IMR-90 (cell line): ENCODE data around the gene PRPS1. TPM values are rescaled to one million over a fixed set of nuclear protein-coding genes. Genes with fewer than 3 reads are reported as not detected.

Experiments
- ATAC-seq: fragments of 200-7000 bp; cut with Tn5 transposase; 2 replicates; pipeline ENCODE4 v1.9.1; 2020; ENCODE audit warnings: low read depth, mild to moderate bottlenecking, moderate library complexity
- BruUV-seq: library from RNA; stranded (reverse); fragments of 400-500 nt; replicated peaks from 2 replicates; lab custom pipeline; 2021; lab: Mats Ljungman, UMichigan
- CTCF ChIA-PET: fragments of 300-600 bp; formaldehyde crosslinking; extraction: SDS; loops from one replicate; lab custom pipeline; 2021; ENCODE audit warnings: antibody characterized with exemption; lab: Yijun Ruan, JAX
- POLR2A ChIA-PET: fragments of 300-600 bp; sonication (Branson Sonifier 250); formaldehyde crosslinking; loops from one replicate; lab custom pipeline; 2022; ENCODE audit warnings: antibody characterized with exemption; ENCODE audit not compliant: unreplicated experiment; lab: Charles Lee
- DNase-seq: peaks from one replicate; pipeline ENCODE4 v3.0.0; 2013
- H2AFZ ChIP-seq: replicated peaks from 2 replicates; pipeline ENCODE3; 2013; ENCODE audit warnings: low read length, mild to moderate bottlenecking; ENCODE audit not compliant: poor library complexity
- H2AK5ac ChIP-seq: 2 replicates; pipeline ENCODE4 v1.6.1; 2013; ENCODE audit warnings: low read depth, low read length, inconsistent platforms
- H2AK9ac ChIP-seq: replicated peaks from 2 replicates; pipeline ENCODE3; 2013; ENCODE audit warnings: mild to moderate bottlenecking, low read depth, low read length, moderate library complexity; ENCODE audit not compliant: poor library complexity
- H2BK120ac ChIP-seq: 2 replicates; pipeline ENCODE4 v1.6.1; 2013; ENCODE audit warnings: low read depth, low read length, inconsistent platforms
- H2BK15ac ChIP-seq: 3 replicates; pipeline ENCODE4 v1.6.1; 2013; ENCODE audit warnings: low read depth, low read length, inconsistent platforms
- H2BK20ac ChIP-seq: 2 replicates; pipeline ENCODE4 v1.6.1; 2013; ENCODE audit warnings: low read depth, mild to moderate bottlenecking, inconsistent platforms, low read length, moderate library complexity
- H2BK5ac ChIP-seq: 2 replicates; pipeline ENCODE4 v1.6.1; 2013; ENCODE audit warnings: mild to moderate bottlenecking, low read depth, low read length, inconsistent platforms; ENCODE audit not compliant: poor library complexity, severe bottlenecking
- H3K14ac ChIP-seq: replicated peaks from 2 replicates; pipeline ENCODE4 v1.6.1; 2013; ENCODE audit warnings: low read depth, low read length, inconsistent platforms
- H3K18ac ChIP-seq: 2 replicates; pipeline ENCODE4 v1.6.1; 2013; ENCODE audit warnings: low read depth, low read length, control low read depth
- H3K23ac ChIP-seq: 2 replicates; pipeline ENCODE4 v1.6.1; 2013; ENCODE audit warnings: low read depth, low read length, inconsistent platforms
- H3K27ac ChIP-seq: 2 replicates; pipeline ENCODE4 v1.5.1; 2013; ENCODE audit warnings: mild to moderate bottlenecking, control low read depth, low read length; ENCODE audit not compliant: insufficient read depth
- H3K27me3 ChIP-seq: 2 replicates; pipeline ENCODE4 v1.6.1; 2013; ENCODE audit warnings: low read length; ENCODE audit not compliant: control insufficient read depth, insufficient read depth
- H3K36me3 ChIP-seq: 2 replicates; pipeline ENCODE4 v1.6.1; 2013; ENCODE audit warnings: low read length, mixed read lengths; ENCODE audit not compliant: control insufficient read depth, insufficient read depth
- H3K4ac ChIP-seq: 2 replicates; pipeline ENCODE4 v1.6.1; 2013; ENCODE audit warnings: low read depth, low read length, inconsistent platforms
- H3K4me1 ChIP-seq: 2 replicates; pipeline ENCODE4 v1.6.1; 2013; ENCODE audit warnings: low read length, mixed read lengths; ENCODE audit not compliant: control insufficient read depth, insufficient read depth
- H3K4me2 ChIP-seq: 2 replicates; pipeline ENCODE4 v1.6.1; 2013; ENCODE audit warnings: low read depth, mild to moderate bottlenecking, control low read depth, low read length, moderate library complexity
- H3K4me3 ChIP-seq: 2 replicates; pipeline ENCODE4 v1.5.1; 2013; ENCODE audit warnings: low read depth, mild to moderate bottlenecking, control low read depth, low read length, moderate library complexity; ENCODE audit not compliant: insufficient read depth
- H3K56ac ChIP-seq: 2 replicates; pipeline ENCODE4 v1.6.1; 2013; ENCODE audit warnings: low read length, inconsistent platforms; ENCODE audit not compliant: insufficient read depth; ENCODE audit errors: extremely low read depth
- H3K79me1 ChIP-seq, 2 experiments: 2 replicates each; pipeline ENCODE4 v1.6.1; 2013; ENCODE audit warnings: low read length in 2 of 2, inconsistent platforms in 1 of 2, low read depth in 1 of 2
- H3K9ac ChIP-seq: 2 replicates; pipeline ENCODE4 v1.6.1; 2013; ENCODE audit warnings: low read depth, low read length, control low read depth
- H3K9me1 ChIP-seq: 2 replicates; pipeline ENCODE4 v1.6.1; 2013; ENCODE audit warnings: low read length, inconsistent platforms; ENCODE audit not compliant: insufficient read depth
- H3K9me3 ChIP-seq: 2 replicates; pipeline ENCODE4 v1.6.1; 2013; ENCODE audit warnings: low read length; ENCODE audit not compliant: control insufficient read depth, insufficient read depth
- H4K20me1 ChIP-seq: 2 replicates; pipeline ENCODE4 v1.6.1; 2013; ENCODE audit warnings: low read length, inconsistent platforms; ENCODE audit not compliant: insufficient read depth
- H4K5ac ChIP-seq: 2 replicates; pipeline ENCODE4 v1.6.1; 2013; ENCODE audit warnings: mild to moderate bottlenecking, low read depth, low read length, control low read depth
- H4K8ac ChIP-seq, 2 experiments: 2 replicates each; pipeline ENCODE4 v1.6.1; 2013; ENCODE audit warnings: low read depth in 2 of 2, low read length in 2 of 2, control low read depth in 1 of 2, inconsistent platforms in 1 of 2
- H4K91ac ChIP-seq: 2 replicates; pipeline ENCODE4 v1.6.1; 2013; ENCODE audit warnings: low read depth, low read length, inconsistent platforms; ENCODE audit not compliant: insufficient read depth
- ELK1 ChIP-seq: fragments of 150-350 bp; IDR thresholded peaks from 2 replicates; pipeline ENCODE4 v1.6.1; 2016; ENCODE audit warnings: low read depth, mild to moderate bottlenecking, low read length, moderate library complexity, borderline replicate concordance
- MAFK ChIP-seq: IDR thresholded peaks from 2 replicates; pipeline ENCODE4 v1.6.1; 2012; ENCODE audit warnings: low read depth, low read length, improper control_type of control experiment
- RCOR1 ChIP-seq: IDR thresholded peaks from 2 replicates; pipeline ENCODE4 v1.6.1; 2012; ENCODE audit warnings: mild to moderate bottlenecking, low read length, improper control_type of control experiment; ENCODE audit not compliant: insufficient replicate concordance
- WGBS, 2 experiments: methylation state at CpG; one replicate each; pipeline versions ENCODE4 v1.1.5 to v1.1.7; 2013; ENCODE audit warnings: missing lambda C conversion rate in 2 of 2; ENCODE audit not compliant: insufficient read length in 1 of 2; ENCODE audit errors: extremely low coverage in 2 of 2; 5-methylcytosine and 5-hydroxymethylcytosine counted together
- dilution Hi-C: fragments of 300-500 bp; cut with HindIII; formaldehyde crosslinking; loops from one replicate; pipeline ENCODE4 v1.14.3; 2018; ENCODE audit warnings: low sequenced_read_pairs; ENCODE audit not compliant: unreplicated experiment
- in situ Hi-C: fragments of 300-500 bp; cut with MboI; formaldehyde crosslinking; loops from 3 replicates; pipeline ENCODE4 v1.14.3; 2019; ENCODE audit warnings: low sequenced_read_pairs, inconsistent platforms, mixed read lengths
- intact Hi-C: fragments of 100-400 bp; cut with micrococcal nuclease; formaldehyde crosslinking; loops from 2 replicates; pipeline ENCODE4 v1.10.0; 2022
- polyA plus RNA-seq, 3 experiments: library from polyadenylated mRNA; depleted of rRNA; stranded (reverse); fragments of >200 nt; gene quantifications; 2 replicates each; pipeline ENCODE4 v1.2.3, GENCODE V29; 2012; ENCODE audit warnings: low replicate concordance in 1 of 3
- total RNA-seq: library from RNA; depleted of rRNA; stranded (reverse); fragments of >200 nt; gene quantifications from 2 replicates; pipeline ENCODE4 v1.2.3, GENCODE V29; 2012

The PRPS1 gene
- total and polyA plus RNA-seq, 2 of the 4 experiments (the other 2 are of a cell fraction): 118 to 137 TPM

DNA sequence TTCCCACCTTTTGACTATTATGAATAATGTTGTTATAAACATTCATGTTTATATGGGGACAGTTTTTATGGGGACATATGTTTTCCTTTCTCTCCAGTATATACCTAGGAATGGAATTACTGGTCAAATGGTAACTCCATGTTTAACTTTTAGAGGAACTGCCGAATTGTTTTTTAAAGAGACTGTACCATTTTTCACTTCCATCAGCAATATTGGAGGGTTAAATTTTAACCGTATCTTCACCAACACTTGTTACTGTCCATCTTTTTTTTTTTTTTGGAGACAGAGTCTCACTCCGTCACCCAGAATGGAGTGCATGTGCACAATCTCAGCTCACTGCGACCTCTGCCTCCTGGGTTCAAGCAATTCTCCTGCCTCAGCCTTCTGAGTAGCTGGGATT, 46.4 kb upstream of the PRPS1 start:
- Histone ChIP-seq H3K27me3 (no peaks in the 10 kb centered on the region; the same call in 1 of the 2 replicates), H4K8ac (no peak overlapping the region), H3K4me2 (no peak overlapping the region), H3K27ac (no peak overlapping the region), H3K23ac (no peak overlapping the region), H3K18ac (no peak overlapping the region), H2BK5ac (no peak overlapping the region), H2AFZ (no peak overlapping the region), H2BK15ac (no peak overlapping the region), H4K91ac (no peak overlapping the region), H2AK9ac (no peak overlapping the region), H2BK20ac (no peak overlapping the region), H4K5ac (no peak overlapping the region), H3K9ac (no peak overlapping the region), H4K20me1 (peaks cover 3% of the 10 kb centered on the region; the same call in 1 of the 2 replicates), H3K4me3 (no peak overlapping the region), H3K4ac (no peak overlapping the region), H2BK120ac (no peak overlapping the region), H3K9me1 (peaks cover 3% of the 10 kb centered on the region; the same call in 1 of the 2 replicates), H2AK5ac (no peak overlapping the region), H3K56ac (no peak overlapping the region), H3K4me1 (peaks cover 8% of the 10 kb centered on the region), H3K9me3 (no peaks in the 10 kb centered on the region), H3K36me3 (no peaks in the 10 kb centered on the region), H3K14ac (no peak overlapping the region), H3K79me1 (no peaks in the 10 kb centered on the region)
- no CpG with 5 or more reads among the region's 4 CpGs for WGBS, 2 experiments
- POLR2A ChIA-PET: no interaction called here
- DNase-seq: no peak
- intact Hi-C loops (no loop called here), dilution Hi-C loops (no loop called here), in situ Hi-C loops (no loop called here)
- ATAC-seq: no peak
- BruUV-seq: no TSS peak
- CTCF ChIA-PET: interaction anchor here (0.9 kb wide), 1 partner anchor 9 kb away, joined by 4 read pairs; no protein-coding TSS in a partner anchor
- no peak for TF ChIP-seq ELK1
- TF ChIP-seq RCOR1: no peak
- TF ChIP-seq MAFK: peak; percentile 57
